Mesendoderm (in vitro differentiated cells): ENCODE measurements around the gene FCER2.

Source experiments
- DNase-seq: peaks from one replicate; pipeline ENCODE4 v3.0.0; 2013
- H2AK5ac ChIP-seq: 2 replicates; pipeline ENCODE4 v1.6.1; 2013; ENCODE audit warnings: low read length, inconsistent platforms
- H2BK120ac ChIP-seq: 2 replicates; pipeline ENCODE4 v1.6.1; 2013; ENCODE audit warnings: low read depth, mild to moderate bottlenecking, low read length, moderate library complexity, mixed read lengths
- H2BK15ac ChIP-seq: replicated peaks from 2 replicates; pipeline ENCODE4 v1.6.1; 2013; ENCODE audit warnings: low read depth, mild to moderate bottlenecking, moderate library complexity
- H2BK5ac ChIP-seq: 2 replicates; pipeline ENCODE4 v1.6.1; 2013; ENCODE audit warnings: low read length, inconsistent platforms
- H3K18ac ChIP-seq: 2 replicates; pipeline ENCODE4 v1.6.1; 2013; ENCODE audit warnings: mild to moderate bottlenecking, low read length, mixed read lengths
- H3K23ac ChIP-seq: one replicate; pipeline ENCODE4 v1.6.1; 2013; ENCODE audit warnings: low read length
- H3K27ac ChIP-seq: 2 replicates; pipeline ENCODE4 v1.5.1; 2013; ENCODE audit warnings: low read depth, mild to moderate bottlenecking, inconsistent platforms, low read length, moderate library complexity
- H3K27me3 ChIP-seq: 2 replicates; pipeline ENCODE4 v1.6.1; 2013; ENCODE audit warnings: low read length, control low read depth, mild to moderate bottlenecking, inconsistent platforms; ENCODE audit not compliant: insufficient read depth, poor library complexity
- H3K36me3 ChIP-seq: 2 replicates; pipeline ENCODE4 v1.6.1; 2013; ENCODE audit warnings: low read length, inconsistent platforms; ENCODE audit not compliant: control insufficient read depth, insufficient read depth
- H3K4ac ChIP-seq: one replicate; pipeline ENCODE4 v1.6.1; 2013; ENCODE audit warnings: low read depth, mild to moderate bottlenecking, low read length, moderate library complexity
- H3K4me1 ChIP-seq: 2 replicates; pipeline ENCODE4 v1.6.1; 2013; ENCODE audit warnings: low read depth, low read length, inconsistent platforms; ENCODE audit not compliant: control insufficient read depth
- H3K4me2 ChIP-seq: 2 replicates; pipeline ENCODE4 v1.6.1; 2013; ENCODE audit warnings: low read length
- H3K4me3 ChIP-seq: 2 replicates; pipeline ENCODE4 v1.5.1; 2013; ENCODE audit warnings: mild to moderate bottlenecking, low read length
- H3K56ac ChIP-seq: one replicate; pipeline ENCODE4 v1.6.1; 2013; ENCODE audit warnings: low read length
- H3K79me1 ChIP-seq: 2 replicates; pipeline ENCODE4 v1.6.1; 2013; ENCODE audit warnings: low read length, inconsistent platforms
- H3K79me2 ChIP-seq: 2 replicates; pipeline ENCODE4 v1.6.1; 2013; ENCODE audit warnings: mild to moderate bottlenecking, low read length; ENCODE audit not compliant: control insufficient read depth, insufficient read depth
- H3K9ac ChIP-seq: 2 replicates; pipeline ENCODE4 v1.6.1; 2013; ENCODE audit warnings: low read length, inconsistent platforms
- H4K5ac ChIP-seq: one replicate; pipeline ENCODE4 v1.6.1; 2013; ENCODE audit warnings: low read length
- H4K8ac ChIP-seq: one replicate; pipeline ENCODE4 v1.6.1; 2013; ENCODE audit warnings: low read depth, mild to moderate bottlenecking, control low read depth, low read length, moderate library complexity
- WGBS: extraction: QIAGEN DNeasy Blood & Tissue Kit; methylation state at CpG from one replicate; pipeline ENCODE4 v1.1.7; 2013; ENCODE audit warnings: low lambda C conversion rate, missing lambda C conversion rate; ENCODE audit not compliant: insufficient coverage; ENCODE audit errors: extremely low coverage; 5-methylcytosine and 5-hydroxymethylcytosine counted together

The FCER2 gene

DNA sequence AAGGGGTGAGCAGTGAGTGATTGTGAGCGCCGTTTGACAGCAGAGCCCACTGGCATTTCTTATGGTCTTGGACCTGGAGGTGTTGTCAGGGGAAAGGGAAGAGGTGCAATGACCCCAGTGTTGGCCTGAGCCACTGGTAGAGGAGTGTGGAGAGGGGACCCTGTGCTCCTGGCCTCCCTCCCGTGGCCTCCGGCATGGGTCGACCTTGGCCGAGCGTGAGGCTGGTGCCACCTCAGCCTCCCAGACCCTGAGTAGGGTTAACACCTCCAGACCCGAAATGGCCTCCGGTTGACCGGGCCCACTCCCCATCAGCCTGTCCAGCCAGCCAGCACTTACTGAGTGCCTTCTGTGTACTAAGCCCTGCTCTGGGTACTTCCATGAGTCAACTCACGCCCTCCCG lies 14.8 kb downstream of the FCER2 start:
- Histone ChIP-seq H3K79me1 (no peaks in the 10 kb centered on the region), H3K18ac (no peak overlapping the region), H3K4ac (no peak overlapping the region), H3K4me3 (no peak overlapping the region), H3K27ac (no peak overlapping the region), H2BK120ac (no peak overlapping the region), H3K27me3 (no peaks in the 10 kb centered on the region), H3K4me2 (no peak overlapping the region), H2BK5ac (no peak overlapping the region), H3K9ac (no peak overlapping the region), H4K5ac (no peak overlapping the region), H4K8ac (no peak overlapping the region), H3K36me3 (no peaks in the 10 kb centered on the region), H3K79me2 (no peaks in the 10 kb centered on the region), H3K4me1 (no peaks in the 10 kb centered on the region), H2BK15ac (no peak overlapping the region), H3K23ac (no peak overlapping the region), H3K56ac (no peak overlapping the region), H2AK5ac (no peak overlapping the region)
- WGBS, result no CpG with 5 or more reads among the region's 12 CpGs
- DNase-seq, result no peak

DNA sequence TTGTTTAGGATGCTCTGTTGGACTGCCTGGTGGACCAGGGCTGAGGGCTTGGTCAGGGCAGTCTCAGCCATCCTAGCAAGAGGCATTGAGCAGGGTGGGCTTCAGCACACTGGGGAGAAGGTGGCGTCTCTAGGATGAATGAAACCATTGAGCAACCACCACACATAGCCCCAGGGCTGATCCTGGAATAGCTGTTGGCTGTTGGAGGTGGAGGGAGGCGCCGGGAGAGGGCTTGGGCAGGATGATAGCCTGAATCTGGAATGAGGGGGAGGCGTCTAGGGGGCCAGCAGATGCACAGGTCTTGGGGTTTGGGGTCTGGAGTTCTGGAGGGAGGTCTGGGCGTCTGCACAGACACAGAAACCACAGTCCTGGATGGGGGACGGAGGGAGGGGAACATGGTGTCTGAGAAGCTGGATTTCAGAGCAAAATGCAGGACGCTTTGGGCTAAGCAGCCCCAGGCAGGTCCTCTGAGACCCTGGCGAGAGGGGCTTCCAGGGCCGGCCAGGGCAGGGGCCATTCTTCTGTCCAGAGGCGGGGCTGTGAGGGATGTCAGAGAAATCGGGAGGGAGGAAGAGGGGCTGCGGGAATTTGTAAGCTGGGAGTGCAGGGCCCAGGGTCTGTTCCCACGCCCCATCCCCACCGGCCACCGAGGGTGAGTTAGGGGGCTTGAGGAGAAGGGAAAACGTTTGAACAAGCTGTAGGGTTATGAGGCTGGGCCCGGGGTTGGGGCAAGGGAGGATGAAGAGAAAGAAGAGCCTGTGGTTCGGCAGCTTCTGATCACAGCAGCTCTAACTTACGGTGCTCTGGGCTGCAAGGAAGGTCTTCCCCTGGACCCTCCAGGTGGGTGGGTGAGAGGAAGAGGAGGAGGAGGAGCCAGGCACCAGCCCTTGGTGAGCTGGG lies 16.1 kb downstream of the FCER2 start:
- H3K4ac ChIP-seq, result no peak overlapping the region
- no peak overlapping the region for H4K8ac ChIP-seq
- peaks cover 3% of the 10 kb centered on the region for H3K4me1 ChIP-seq
- no peak overlapping the region for H3K56ac ChIP-seq
- H3K36me3 ChIP-seq, result no peaks in the 10 kb centered on the region
- WGBS, result no CpG with 5 or more reads among the region's 19 CpGs
- H3K9ac ChIP-seq, result no peak overlapping the region
- no peak overlapping the region for H4K5ac ChIP-seq
- peaks cover 4% of the 10 kb centered on the region for H3K79me2 ChIP-seq
- H3K4me2 ChIP-seq, result no peak overlapping the region
- H3K18ac ChIP-seq, result no peak overlapping the region
- H2BK120ac ChIP-seq, result no peak overlapping the region
- peaks cover 3% of the 10 kb centered on the region for H3K79me1 ChIP-seq
- no peak overlapping the region for H3K23ac ChIP-seq
- H2BK15ac ChIP-seq, result no peak overlapping the region
- H3K27me3 ChIP-seq, result no peaks in the 10 kb centered on the region
- H3K27ac ChIP-seq, result no peak overlapping the region
- no peak for DNase-seq
- no peak overlapping the region for H2AK5ac ChIP-seq
- no peak overlapping the region for H3K4me3 ChIP-seq
- H2BK5ac ChIP-seq, result no peak overlapping the region

DNA sequence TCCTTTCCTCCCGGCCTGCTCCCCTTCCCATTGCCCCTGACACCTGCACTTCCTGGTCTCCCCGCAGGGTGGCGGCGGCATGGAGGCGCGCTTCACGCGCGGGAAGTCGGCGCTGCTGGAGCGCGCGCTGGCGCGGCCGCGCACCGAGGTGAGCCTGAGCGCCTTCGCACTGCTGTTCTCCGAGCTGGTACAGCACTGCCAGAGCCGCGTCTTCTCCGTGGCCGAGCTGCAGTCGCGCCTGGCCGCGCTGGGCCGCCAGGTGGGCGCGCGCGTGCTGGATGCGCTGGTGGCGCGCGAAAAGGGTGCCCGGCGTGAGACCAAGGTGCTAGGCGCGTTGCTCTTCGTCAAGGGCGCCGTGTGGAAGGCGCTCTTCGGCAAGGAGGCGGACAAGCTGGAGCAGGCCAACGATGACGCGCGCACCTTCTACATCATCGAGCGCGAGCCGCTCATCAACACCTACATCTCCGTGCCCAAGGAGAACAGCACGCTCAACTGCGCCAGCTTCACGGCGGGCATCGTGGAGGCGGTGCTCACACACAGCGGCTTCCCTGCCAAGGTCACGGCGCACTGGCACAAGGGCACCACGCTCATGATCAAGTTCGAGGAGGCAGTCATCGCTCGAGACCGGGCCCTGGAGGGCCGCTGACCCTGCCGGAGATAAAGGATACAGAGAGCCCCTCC lies 19.6 kb downstream of the FCER2 start:
- WGBS, result no CpG with 5 or more reads among the region's 74 CpGs
- H3K23ac ChIP-seq, result no peak overlapping the region
- peaks cover 3% of the 10 kb centered on the region for H3K4me1 ChIP-seq
- H3K4me3 ChIP-seq, result no peak overlapping the region
- no peak overlapping the region for H4K5ac ChIP-seq
- H3K9ac ChIP-seq, result peak overlapping the region; percentile 70
- H3K79me2 ChIP-seq, result peaks cover 4% of the 10 kb centered on the region
- no peak for DNase-seq
- H3K27ac ChIP-seq, result no peak overlapping the region
- H3K4ac ChIP-seq, result no peak overlapping the region
- no peak overlapping the region for H2AK5ac ChIP-seq
- H2BK5ac ChIP-seq, result no peak overlapping the region
- no peak overlapping the region for H4K8ac ChIP-seq
- peak overlapping the region; percentile 85 for H3K56ac ChIP-seq
- no peaks in the 10 kb centered on the region for H3K27me3 ChIP-seq
- H2BK120ac ChIP-seq, result no peak overlapping the region
- no peak overlapping the region for H3K4me2 ChIP-seq
- no peaks in the 10 kb centered on the region for H3K36me3 ChIP-seq
- H3K79me1 ChIP-seq, result peaks cover 3% of the 10 kb centered on the region
- no peak overlapping the region for H3K18ac ChIP-seq
- no peak overlapping the region for H2BK15ac ChIP-seq

DNA sequence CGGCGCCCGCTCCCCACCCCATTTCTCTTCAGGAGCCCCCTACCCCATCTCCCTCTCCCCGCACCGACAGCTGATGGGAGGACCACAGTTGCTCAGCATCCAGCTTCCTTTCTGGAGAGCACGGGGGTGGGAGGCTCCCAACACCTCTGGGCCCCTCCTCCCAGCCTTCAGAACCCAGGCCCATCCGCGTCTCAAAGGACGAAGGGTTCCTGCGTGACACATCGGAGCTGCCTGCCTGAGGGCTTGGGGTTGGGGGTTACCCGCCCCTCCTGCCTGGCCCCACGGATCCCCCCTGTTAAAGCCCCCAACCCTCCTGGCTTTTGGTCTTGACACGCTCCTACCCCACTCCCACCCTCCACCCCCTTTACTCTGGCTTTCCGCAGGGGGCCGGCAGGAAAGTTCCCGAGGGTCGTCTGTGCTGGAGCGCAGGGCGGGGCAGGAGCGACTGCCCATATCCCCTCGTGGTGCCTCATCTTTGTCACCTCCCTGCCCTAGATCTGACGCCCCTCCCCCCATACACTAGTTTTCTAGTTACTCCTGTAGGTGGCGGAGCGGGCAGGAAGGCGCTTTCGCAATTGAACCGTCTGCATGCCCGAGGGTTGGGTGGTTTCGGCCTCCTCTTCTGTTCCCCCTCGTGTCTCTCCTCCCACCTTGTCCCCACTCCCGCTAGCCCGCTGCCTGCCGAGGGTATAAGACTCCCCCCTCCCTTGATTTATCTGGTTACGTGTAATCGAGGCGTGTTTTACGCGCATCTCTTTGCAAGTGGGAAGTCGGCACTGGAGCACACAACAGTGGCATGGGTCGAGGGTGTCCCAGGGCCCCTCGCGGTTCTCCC lies 20.4 kb downstream of the FCER2 start:
- Histone ChIP-seq H3K4ac (peak overlapping the region; percentile 8), H3K18ac (no peak overlapping the region), H2BK5ac (no peak overlapping the region), H3K27me3 (no peaks in the 10 kb centered on the region), H3K9ac (peak overlapping the region; percentile 93), H2AK5ac (peak overlapping the region; percentile 95), H3K4me1 (peaks cover 3% of the 10 kb centered on the region), H4K5ac (no peak overlapping the region), H4K8ac (no peak overlapping the region), H3K79me2 (peaks cover 4% of the 10 kb centered on the region), H3K23ac (no peak overlapping the region), H3K56ac (peak overlapping the region; percentile 89), H3K36me3 (no peaks in the 10 kb centered on the region), H3K4me3 (peak overlapping the region; percentile 85), H2BK15ac (no peak overlapping the region), H3K79me1 (peaks cover 3% of the 10 kb centered on the region), H2BK120ac (no peak overlapping the region), H3K4me2 (peak overlapping the region; percentile 89), H3K27ac (no peak overlapping the region)
- DNase-seq, result peak; percentile 95
- WGBS, result no CpG with 5 or more reads among the region's 43 CpGs

DNA sequence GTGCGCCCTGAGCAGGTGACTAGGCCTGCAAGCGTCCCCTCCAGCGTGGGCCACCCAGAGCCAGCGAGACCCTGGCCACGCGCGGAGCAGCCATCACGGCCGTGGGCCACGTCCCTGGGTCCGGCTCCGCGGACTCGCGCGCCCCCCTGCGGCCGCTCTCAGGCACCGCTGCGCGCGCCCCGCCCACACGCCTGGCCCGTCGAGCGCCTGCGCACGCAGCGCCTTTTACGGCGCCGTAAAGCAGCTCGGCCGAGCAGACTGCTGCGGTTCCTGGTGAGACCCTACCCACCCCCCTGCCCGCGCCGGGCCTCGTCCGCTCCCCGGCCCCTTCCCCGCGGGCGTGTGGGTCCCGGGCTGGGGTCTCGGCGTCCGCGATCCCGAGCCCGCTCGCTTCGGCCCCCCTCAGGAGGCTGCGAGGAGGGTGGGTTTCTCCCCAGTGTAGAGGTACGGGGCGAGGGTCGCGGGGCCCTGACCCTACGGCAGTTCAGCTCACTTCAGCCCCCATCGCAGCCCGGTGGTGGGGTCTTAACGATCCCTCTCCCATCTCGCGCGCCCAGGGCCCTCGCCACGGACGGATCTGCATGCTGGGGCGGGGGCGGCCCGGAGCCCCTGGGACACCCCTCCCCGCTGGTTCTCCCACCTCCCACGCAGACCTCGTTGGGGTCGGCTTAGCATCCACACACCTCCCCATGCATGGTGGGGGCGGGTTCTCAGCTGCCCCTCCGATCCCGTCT lies 21.2 kb downstream of the FCER2 start, which contains the start of gene TRAPPC5:
TRAPPC5 (plus strand) TSS at position 228 of the 734 bp plus-strand sequence. CDS start 1,421 bp downstream, outside the sequence.
- Histone ChIP-seq H3K56ac (peak within 1 kb of the TSS; percentile 89), H3K4me2 (peak within 1 kb of the TSS; percentile 89), H3K4ac (peak within 1 kb of the TSS; percentile 8), H3K4me3 (peak within 1 kb of the TSS; percentile 85), H2BK5ac (no peak within 1 kb of the TSS), H4K8ac (no peak within 1 kb of the TSS), H3K9ac (peak within 1 kb of the TSS; percentile 93), H3K79me2 (peaks cover 4% of the 10 kb centered on the region), H3K23ac (no peak within 1 kb of the TSS), H2BK120ac (no peak within 1 kb of the TSS), H3K36me3 (no peaks in the 10 kb centered on the region), H3K27ac (no peak within 1 kb of the TSS), H4K5ac (no peak within 1 kb of the TSS), H2BK15ac (no peak within 1 kb of the TSS), H3K27me3 (no peaks in the 10 kb centered on the region), H3K18ac (peak within 1 kb of the TSS; percentile 91), H2AK5ac (no peak within 1 kb of the TSS), H3K79me1 (peaks cover 3% of the 10 kb centered on the region), H3K4me1 (peaks cover 3% of the 10 kb centered on the region)
- no CpG with 5 or more reads among the region's 79 CpGs for WGBS
- DNase-seq, result peak; percentile 89
